NCI-H460 (cell line): ENCODE data around the gene CACNG7. TPM values are rescaled to one million over a fixed set of nuclear protein-coding genes. Genes with fewer than 3 reads are reported as not detected.
"Not testable (repeated sequence)": the region's sequence is repeated elsewhere in the genome, so short reads cannot be mapped to it uniquely, and the experiment has no call there.

Experiments
- DNase-seq: peaks from one replicate; pipeline ENCODE4 v3.0.0-alpha.2; 2016; ENCODE audit warnings: low read depth; ENCODE audit errors: extremely low read depth
- polyA plus RNA-seq: library from polyadenylated mRNA; depleted of rRNA; stranded (reverse); fragments of >200 nt; gene quantifications from 2 replicates; pipeline ENCODE4 v1.2.3, GENCODE V29; 2014; cell fraction: nucleus; rRNA removed
- total RNA-seq: library from RNA; depleted of rRNA; stranded (reverse); fragments of >200 nt; shearing (Covaris generic); gene quantifications from 2 replicates; pipeline ENCODE4 v1.2.3, GENCODE V29; 2014; rRNA removed

CACNG7 gene
- not detected in 2 replicates for total RNA-seq
- polyA plus RNA-seq, result not detected in 2 replicates

GRCh38 chr19:53908935-53909415 lies at the start of gene CACNG7:
Gene CACNG7, plus strand, starts transcription at chr19:53909278. Its CDS starts 3,554 bp downstream, at chr19:53912832.
- DNase-seq, result no peak

- no peak for DNase-seq
These were observed 44.7 kb upstream of the CACNG7 start for GRCh38 chr19:53864308-53864836.

GRCh38 chr19:53865523-53865917 lies 43.6 kb upstream of the CACNG7 start:
- DNase-seq, result no peak

DNA sequence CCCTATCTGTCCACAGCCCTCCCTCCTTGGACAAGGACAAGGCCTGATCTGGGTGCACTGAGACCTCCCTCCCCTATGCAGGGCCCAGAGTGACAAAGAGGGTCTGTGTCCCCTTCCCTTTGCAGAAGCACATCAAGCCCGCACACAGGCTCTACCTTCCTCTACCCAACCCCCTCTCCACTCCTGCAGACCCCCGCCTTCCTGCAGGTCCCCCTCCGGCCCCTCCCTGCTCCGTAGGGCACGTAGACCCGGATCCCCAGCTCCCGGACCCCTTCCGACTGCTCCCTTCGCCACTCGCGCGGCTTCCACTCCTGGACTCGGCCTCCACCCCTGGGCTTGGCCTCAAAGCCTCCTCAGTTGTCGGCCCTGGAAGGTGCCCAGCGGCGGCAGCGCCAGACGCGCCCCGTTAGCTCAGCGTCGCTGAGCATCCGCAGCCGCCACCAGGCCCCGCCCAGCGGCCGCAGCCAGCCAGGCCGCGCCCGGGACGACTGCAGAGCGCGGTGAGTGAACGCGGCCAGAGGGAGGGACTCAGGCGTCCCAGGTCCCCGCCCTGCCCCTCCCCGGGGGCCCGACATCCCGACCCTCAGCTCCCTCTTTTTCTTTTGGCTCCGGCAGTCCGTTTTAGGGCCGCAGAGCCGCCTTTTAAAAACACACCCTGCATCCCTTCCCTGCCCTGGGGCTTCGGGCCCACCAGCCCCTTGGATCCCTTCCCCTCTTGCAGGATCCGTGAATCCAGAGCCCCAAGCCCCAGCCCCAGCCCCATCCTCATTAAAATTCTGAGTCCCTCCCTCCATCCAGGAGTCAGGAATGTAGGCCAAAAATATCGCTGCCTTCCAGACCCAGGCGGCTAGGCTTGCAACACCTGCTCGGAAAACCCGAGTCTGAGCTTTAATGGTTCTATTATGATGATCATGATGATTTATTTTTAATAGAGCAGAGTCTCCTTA lies 42.9 kb upstream of the CACNG7 start:
- peak; percentile 72 for DNase-seq

DNA sequence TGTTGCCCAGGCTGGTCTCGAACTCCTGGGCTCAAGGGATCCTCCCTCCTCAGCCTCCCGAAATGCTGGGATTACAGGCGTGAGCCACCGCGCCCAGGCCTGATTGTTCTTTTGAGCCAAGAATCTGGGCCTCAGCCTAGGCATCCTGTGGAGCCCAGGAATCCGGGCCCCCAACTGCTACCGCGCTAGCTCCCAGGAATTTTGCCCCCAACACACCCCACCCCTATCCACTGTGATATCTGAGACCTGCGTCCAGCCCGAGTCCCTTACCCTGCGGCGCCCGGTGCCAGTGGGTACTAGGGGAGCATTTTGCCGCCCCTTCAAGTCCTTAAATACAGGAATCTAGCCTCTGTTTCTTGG lies 42.2 kb upstream of the CACNG7 start:
- no peak for DNase-seq

- DNase-seq, result peak; percentile 94
These were observed 41.6 kb upstream of the CACNG7 start, which contains the start of gene MYADM for GRCh38 chr19:53867225-53868090. Gene MYADM, plus strand, starts transcription at chr19:53867883. Its CDS starts 5,647 bp downstream, at chr19:53873530.

DNA sequence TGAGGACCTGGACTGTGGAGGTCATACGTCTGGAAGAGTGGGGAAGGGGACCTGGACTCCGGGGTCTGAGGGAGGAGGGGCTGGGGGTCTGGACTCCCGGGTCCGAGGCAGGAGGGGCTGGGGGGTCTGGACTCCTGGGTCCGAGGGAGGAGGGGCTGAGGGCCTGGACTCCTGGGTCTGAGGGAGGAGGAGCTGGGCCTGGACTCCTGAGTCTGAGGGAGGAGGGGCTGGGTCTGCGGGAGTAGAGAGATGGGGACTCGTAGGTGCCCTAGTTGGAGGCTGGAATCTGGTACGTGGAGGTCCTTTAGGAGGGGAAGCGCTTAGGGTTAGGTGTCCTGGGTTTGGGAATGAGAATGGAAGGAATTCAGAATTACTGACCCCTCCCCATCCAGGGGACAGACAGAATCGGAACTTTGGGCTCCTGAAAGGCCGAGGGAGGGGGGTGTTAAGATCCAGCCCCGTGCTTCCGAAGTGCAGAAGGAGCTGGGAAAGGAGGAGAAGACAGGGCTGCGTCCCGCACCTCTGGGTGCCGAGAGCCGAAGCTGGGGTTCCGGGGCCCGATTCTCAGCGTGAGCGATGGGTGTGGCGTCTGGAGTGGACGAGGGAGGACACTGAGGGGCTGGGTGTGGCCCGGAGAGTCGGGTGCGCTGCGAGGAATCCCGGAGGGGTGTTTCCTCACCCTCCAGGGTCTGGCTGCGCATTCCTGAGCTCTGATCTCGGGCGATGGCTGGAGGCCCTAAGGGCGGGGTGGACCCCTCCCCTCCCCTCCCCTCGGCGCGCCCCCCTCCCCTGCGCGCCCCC lies 40.8 kb upstream of the CACNG7 start:
- no peak for DNase-seq

- DNase-seq, result no peak
These were observed 39.9 kb upstream of the CACNG7 start for GRCh38 chr19:53868892-53869804.

DNA sequence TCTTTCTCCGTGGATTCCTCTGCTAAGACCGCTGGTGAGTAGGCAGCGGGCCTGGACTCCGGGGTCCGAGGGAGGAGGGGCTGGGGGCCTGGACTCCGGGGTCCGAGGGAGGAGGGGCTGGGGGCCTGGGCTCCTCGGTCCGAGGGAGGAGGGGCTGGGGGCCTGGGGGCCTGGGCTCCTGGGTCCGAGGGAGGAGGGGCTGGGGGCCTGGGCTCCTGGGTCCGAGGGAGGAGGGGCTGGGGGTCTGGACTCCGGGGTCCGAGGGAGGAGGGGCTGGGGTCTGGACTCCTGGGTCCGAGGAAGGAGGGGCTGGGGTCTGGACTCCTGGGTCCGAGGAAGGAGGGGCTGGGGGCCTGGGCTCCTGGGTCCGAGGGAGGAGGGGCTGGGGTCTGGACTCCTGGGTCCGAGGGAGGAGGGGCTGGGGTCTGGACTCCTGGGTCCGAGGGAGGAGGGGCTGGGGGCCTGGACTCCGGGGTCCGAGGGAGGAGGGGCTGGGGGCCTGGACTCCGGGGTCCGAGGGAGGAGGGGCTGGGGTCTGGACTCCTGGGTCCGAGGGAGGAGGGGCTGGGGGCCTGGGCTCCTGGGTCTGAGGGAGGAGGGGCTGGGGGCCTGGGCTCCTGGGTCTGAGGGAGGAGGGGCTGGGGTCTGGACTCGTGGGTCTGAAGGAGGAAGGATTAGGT lies 39.1 kb upstream of the CACNG7 start:
- DNase-seq, result not testable (repeated sequence)

- DNase-seq, result no peak
These were observed 38.6 kb upstream of the CACNG7 start for GRCh38 chr19:53870485-53870844.

GRCh38 chr19:53871454-53871853 lies 37.6 kb upstream of the CACNG7 start:
- DNase-seq, result no peak

DNA sequence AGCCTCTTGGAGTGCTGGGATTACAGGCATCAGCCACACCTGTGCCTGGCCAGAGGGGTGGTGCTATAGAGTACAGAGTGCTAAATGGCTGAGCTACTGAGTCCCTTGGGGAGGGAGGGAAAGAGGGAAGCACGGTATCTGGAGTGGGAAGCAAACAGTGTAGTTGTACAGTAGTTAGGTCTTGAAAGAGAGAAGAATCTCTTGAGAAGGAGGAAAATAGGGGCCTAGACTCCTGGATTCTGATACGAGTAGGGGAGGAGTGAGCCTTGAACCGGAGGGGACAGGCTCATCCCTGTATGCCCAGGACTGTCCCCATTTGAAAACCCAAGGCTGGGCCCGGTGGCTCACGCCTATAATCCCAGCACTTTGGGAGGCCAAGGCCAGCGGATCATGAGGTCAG lies 36.3 kb upstream of the CACNG7 start:
- no peak for DNase-seq

- no peak for DNase-seq
These were observed 35.1 kb upstream of the CACNG7 start for GRCh38 chr19:53873773-53874605.

DNA sequence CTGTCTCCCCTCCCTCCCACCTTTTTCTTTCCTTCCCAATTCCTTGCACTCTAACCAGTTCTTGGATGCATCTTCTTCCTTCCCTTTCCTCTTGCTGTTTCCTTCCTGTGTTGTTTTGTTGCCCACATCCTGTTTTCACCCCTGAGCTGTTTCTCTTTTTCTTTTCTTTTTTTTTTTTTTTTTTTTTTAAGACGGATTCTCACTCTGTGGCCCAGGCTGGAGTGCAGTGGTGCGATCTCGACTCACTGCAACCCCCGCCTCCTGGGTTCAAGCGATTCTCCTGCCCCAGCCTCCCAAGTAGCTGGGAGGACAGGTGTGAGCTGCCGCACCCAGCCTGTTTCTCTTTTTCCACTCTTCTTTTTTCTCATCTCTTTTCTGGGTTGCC lies 34.5 kb upstream of the CACNG7 start:
- DNase-seq, result no peak

DNA sequence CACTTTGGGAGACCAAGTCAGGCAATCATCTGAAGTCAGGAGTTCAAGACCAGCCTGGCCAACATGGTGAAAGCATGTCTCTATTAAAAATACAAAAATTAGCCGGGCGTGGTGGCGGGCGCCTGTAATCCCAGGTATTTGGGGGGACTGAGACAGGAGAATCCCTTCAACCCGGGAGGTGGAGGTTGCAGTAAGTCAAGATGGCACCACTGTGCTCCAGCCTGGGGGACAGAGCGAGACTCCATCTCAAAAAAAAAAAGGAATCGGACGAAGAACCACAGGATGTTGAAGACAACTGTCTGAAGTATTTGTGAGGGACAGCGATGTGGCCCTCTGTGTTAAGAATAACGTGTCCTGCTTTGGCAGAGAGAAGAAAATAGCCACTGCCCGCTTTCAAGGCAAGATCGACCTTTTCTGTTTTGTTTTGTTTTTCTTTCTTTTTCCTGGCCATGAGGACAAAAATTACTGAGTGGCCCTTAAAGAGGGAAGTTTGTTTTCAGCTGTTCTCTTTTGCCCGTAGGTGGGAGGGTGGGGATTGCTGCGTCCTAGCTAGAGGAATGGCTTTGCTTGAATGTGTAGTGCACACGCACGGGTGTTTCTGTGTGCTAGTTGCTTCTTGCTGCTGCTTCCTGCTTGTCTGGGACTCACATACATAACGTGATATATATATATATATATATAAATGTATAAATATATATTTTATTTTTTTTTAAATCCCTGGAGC lies 33.3 kb upstream of the CACNG7 start:
- DNase-seq, result no peak

- no peak for DNase-seq
These were observed 32.3 kb upstream of the CACNG7 start for GRCh38 chr19:53876651-53877224.

DNA sequence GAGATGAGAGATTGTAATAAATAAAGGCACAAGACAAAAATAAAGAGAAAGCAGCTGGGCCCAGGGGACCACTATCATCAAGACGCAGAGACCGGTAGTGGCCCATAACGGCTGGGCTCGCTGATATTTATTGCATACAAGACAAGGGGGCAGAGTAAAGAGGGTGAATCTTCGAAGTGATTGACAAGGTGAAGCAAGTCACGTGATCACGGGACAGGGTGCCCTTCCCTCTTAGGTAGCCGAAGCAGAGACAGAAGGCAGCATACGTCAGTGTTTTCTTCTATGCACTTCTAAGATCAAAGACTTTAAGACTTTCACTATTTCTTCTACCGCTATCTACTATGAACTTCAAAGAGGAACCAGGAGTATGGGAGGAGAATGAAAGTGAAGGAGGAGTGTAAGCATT lies 31.7 kb upstream of the CACNG7 start:
- DNase-seq, result no peak
